SU-DHL-6 (cell line): ENCODE measurements around the gene STARD5.

ENCODE experiments used
- H2AFZ ChIP-seq: fragments of 200-600 bp; sonication (generic); 2 replicates; pipeline ENCODE4 v1.6.1; 2014; ENCODE audit warnings: low read depth, mild to moderate bottlenecking, moderate library complexity, mixed read lengths, antibody characterized with exemption, low read length; ENCODE audit not compliant: severe bottlenecking
- H3F3A ChIP-seq: fragments of 200-600 bp; shearing (Covaris generic); 2 replicates; pipeline ENCODE4 v1.6.0; 2016; ENCODE audit warnings: antibody characterized with exemption, mild to moderate bottlenecking; ENCODE audit not compliant: insufficient read depth
- H3K27ac ChIP-seq: fragments of 200-600 bp; sonication (generic); 2 replicates; pipeline ENCODE4 v1.5.1; 2016; ENCODE audit warnings: low read depth, mild to moderate bottlenecking, low read length, moderate library complexity, mixed read lengths
- H3K27me3 ChIP-seq: fragments of 200-600 bp; sonication (generic), shearing (Covaris generic); 2 replicates; pipeline ENCODE4 v1.6.0; 2014; ENCODE audit warnings: mild to moderate bottlenecking, low read length
- H3K36me3 ChIP-seq: fragments of 200-600 bp; sonication (generic); 2 replicates; pipeline ENCODE4 v1.6.1; 2014; ENCODE audit warnings: mild to moderate bottlenecking, low read length, mixed read lengths
- H3K4me2 ChIP-seq: fragments of 300-600, 200-600 bp; shearing (Covaris generic), sonication (generic); 2 replicates; pipeline ENCODE4 v1.6.0; 2014; ENCODE audit warnings: low read length, low read depth, mild to moderate bottlenecking; ENCODE audit not compliant: poor library complexity, severe bottlenecking
- H3K4me3 ChIP-seq: fragments of 200-600 bp; sonication (generic); 2 replicates; pipeline ENCODE4 v1.5.1; 2014; ENCODE audit warnings: antibody characterized with exemption, low read length, mild to moderate bottlenecking, mixed read lengths; ENCODE audit not compliant: insufficient read depth, poor library complexity, severe bottlenecking
- H3K79me2 ChIP-seq: fragments of 200-600 bp; sonication (generic); 2 replicates; pipeline ENCODE4 v1.6.1; 2014; ENCODE audit warnings: mild to moderate bottlenecking, low read length, moderate library complexity; ENCODE audit not compliant: insufficient read depth
- H3K9ac ChIP-seq: fragments of 200-600 bp; sonication (generic); 2 replicates; pipeline ENCODE4 v1.7.0; 2014; ENCODE audit warnings: mild to moderate bottlenecking, low read length
- H3K9me2 ChIP-seq: fragments of 200-600 bp; sonication (generic); replicated peaks from 2 replicates; pipeline ENCODE4 v1.6.1; 2014; ENCODE audit warnings: low read length; ENCODE audit not compliant: insufficient read depth
- H3K9me3 ChIP-seq: fragments of 200-600 bp; sonication (generic); 2 replicates; pipeline ENCODE4 v1.6.1; 2014; ENCODE audit warnings: low read length, mixed read lengths; ENCODE audit not compliant: insufficient read depth
- H4K20me1 ChIP-seq: fragments of 200-600 bp; sonication (generic); 2 replicates; pipeline ENCODE4 v1.6.1; 2014; ENCODE audit warnings: low read depth, mild to moderate bottlenecking, antibody characterized with exemption, low read length, moderate library complexity, mixed read lengths
- EZH2phosphoT487 ChIP-seq: fragments of 200-600 bp; sonication (generic), shearing (Covaris generic); conservative IDR thresholded peaks from 2 replicates; pipeline ENCODE4 v1.6.1; 2018; ENCODE audit warnings: mild to moderate bottlenecking, antibody characterized with exemption, low read length, moderate library complexity, mixed read lengths
- TF ChIP-seq, protein P1 (sequence below): fragments of 200-600 bp; sonication (generic); IDR thresholded peaks from one replicate; pipeline ENCODE4 v1.5.1; 2017; ENCODE audit warnings: antibody characterized with exemption, mild to moderate bottlenecking, low read length, moderate library complexity; ENCODE audit not compliant: insufficient read depth, poor library complexity, severe bottlenecking

The STARD5 gene

DNA sequence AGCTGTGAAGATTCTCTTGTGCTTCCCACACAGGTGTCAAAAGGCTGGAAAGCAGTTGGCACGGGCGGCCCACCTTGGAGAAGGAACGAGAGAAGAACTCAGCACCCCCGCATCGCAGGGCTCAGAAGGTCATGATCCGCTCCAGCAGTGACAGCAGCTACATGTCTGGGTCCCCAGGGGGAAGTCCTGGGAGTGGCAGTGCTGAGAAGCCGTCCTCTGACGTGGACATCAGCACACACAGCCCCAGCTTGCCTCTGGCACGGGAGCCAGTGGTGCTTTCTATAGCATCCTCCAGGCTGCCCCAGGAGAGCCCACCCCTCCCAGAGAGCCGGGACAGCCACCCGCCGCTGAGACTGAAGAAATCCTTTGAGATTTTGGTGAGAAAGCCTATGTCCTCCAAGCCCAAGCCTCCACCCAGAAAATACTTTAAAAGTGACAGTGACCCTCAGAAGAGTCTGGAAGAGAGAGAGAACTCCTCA, 31.4 kb downstream of the STARD5 start:
- Histone ChIP-seq H4K20me1 (no peaks in the 10 kb centered on the region), H3F3A (peaks cover 41% of the 10 kb centered on the region), H3K36me3 (no peaks in the 10 kb centered on the region), H3K9me2 (no peaks in the 10 kb centered on the region), H3K9ac (peak overlapping the region; percentile 53), H3K79me2 (no peaks in the 10 kb centered on the region; the same call in 1 of the 2 replicates), H2AFZ (peak overlapping the region; percentile 1), H3K27ac (peak overlapping the region; percentile 94), H3K27me3 (no peaks in the 10 kb centered on the region), H3K4me2 (peak overlapping the region; percentile 65), H3K9me3 (no peaks in the 10 kb centered on the region), H3K4me3 (peak overlapping the region; percentile 43)
- no peak for TF ChIP-seq EZH2phosphoT487
- TF ChIP-seq, protein P1, sequence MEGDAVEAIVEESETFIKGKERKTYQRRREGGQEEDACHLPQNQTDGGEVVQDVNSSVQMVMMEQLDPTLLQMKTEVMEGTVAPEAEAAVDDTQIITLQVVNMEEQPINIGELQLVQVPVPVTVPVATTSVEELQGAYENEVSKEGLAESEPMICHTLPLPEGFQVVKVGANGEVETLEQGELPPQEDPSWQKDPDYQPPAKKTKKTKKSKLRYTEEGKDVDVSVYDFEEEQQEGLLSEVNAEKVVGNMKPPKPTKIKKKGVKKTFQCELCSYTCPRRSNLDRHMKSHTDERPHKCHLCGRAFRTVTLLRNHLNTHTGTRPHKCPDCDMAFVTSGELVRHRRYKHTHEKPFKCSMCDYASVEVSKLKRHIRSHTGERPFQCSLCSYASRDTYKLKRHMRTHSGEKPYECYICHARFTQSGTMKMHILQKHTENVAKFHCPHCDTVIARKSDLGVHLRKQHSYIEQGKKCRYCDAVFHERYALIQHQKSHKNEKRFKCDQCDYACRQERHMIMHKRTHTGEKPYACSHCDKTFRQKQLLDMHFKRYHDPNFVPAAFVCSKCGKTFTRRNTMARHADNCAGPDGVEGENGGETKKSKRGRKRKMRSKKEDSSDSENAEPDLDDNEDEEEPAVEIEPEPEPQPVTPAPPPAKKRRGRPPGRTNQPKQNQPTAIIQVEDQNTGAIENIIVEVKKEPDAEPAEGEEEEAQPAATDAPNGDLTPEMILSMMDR: no peak

DNA sequence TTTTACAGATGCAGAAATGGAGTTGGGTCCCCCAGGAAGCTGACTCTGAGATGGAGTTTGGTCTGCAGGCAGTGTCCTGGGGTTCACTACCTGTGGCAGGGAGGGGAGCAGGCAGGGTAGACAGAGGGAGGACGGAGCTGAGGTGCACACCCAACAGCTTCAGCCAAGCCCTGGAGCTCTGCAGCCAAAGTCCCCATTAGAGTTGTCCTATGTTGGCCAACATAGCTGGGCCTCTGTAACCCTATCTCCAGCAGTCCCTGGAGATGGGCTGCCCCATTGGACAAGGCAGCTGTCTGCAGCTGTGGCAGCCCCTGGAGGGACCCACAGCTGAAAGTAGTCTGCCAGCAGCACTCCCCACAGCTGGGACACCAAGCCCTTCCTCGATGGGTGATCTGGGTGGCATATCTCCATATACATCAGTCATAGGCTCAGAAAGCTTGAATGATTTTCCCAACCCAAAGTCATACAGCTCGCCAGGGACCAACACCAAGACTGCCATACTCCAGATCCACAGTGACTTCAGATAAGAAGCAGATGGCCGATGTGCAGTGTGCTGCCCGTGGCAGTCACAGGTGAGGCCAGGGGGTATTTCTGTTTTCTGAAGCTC, 31.9 kb downstream of the STARD5 start:
- Histone ChIP-seq H3K9me3 (no peaks in the 10 kb centered on the region), H2AFZ (no peak overlapping the region), H3K4me3 (no peak overlapping the region), H3K9me2 (no peaks in the 10 kb centered on the region), H3F3A (peaks cover 40% of the 10 kb centered on the region), H3K79me2 (no peaks in the 10 kb centered on the region; the same call in 1 of the 2 replicates), H3K27ac (0 out of 2 replicates have a peak overlapping the region, but pooled peaks have one; percentile 4), H3K4me2 (peak overlapping the region; percentile 65), H3K27me3 (no peaks in the 10 kb centered on the region), H3K36me3 (no peaks in the 10 kb centered on the region), H3K9ac (peak overlapping the region; percentile 53; the same call in 1 of the 2 replicates), H4K20me1 (no peaks in the 10 kb centered on the region)
- no peak for TF ChIP-seq EZH2phosphoT487
- TF ChIP-seq, protein P1: no peak

DNA sequence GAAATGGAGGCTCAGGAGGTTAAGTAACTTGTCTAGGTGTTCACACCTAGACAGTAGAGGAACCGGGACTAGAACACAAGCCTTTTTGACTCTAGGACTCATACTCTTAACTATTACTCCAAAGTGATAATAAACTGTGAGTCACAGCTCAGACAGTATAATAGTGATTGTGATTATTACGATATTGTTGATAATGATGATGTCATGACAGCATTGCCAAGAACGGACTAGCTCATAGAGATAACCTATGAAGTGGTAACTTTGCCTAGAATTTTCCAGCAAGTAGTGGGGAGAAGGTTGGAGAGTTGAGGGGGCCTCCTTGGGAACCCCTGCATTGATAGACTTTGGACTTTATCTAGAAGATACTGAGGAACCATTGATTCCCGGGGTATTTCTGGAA, 34.0 kb downstream of the STARD5 start:
- Histone ChIP-seq H3K36me3 (no peaks in the 10 kb centered on the region), H3K9me3 (no peaks in the 10 kb centered on the region), H3K27me3 (no peaks in the 10 kb centered on the region), H3K4me3 (no peak overlapping the region), H4K20me1 (no peaks in the 10 kb centered on the region), H3K27ac (no peak overlapping the region), H3K9me2 (no peaks in the 10 kb centered on the region), H3F3A (peaks cover 22% of the 10 kb centered on the region), H3K4me2 (no peak overlapping the region), H3K9ac (no peak overlapping the region), H3K79me2 (no peaks in the 10 kb centered on the region), H2AFZ (no peak overlapping the region)
- TF ChIP-seq EZH2phosphoT487: no peak
- TF ChIP-seq, protein P1: no peak
